Heart left ventricle (tissue), 13 donors: ENCODE data around the gene CRLF1.

Experiments used
- CTCF ChIP-seq, 12 donors: fragments of 200-600 bp; sonication (generic) in 4 of 12; IDR thresholded peaks; one replicate each; pipeline versions ENCODE4 v1.5.0 to v1.8.0; 2018 to 2022; ENCODE audit warnings: antibody characterized with exemption in 12 of 12, mild to moderate bottlenecking in 5 of 12
- POLR2A ChIP-seq, 2 donors: fragments of 450-650 bp; IDR thresholded peaks; one replicate each; pipeline ENCODE4 v1.6.1; 2017; ENCODE audit warnings: antibody characterized with exemption in 2 of 2, mild to moderate bottlenecking in 2 of 2, moderate library complexity in 2 of 2
- donor health status: ischemic (EF 13 %, LVEDD 7.1; RV severe dilation, severe dysfunction).
- donor health status: DM: no; HTN: yes; CAD: no.
- donor health status: DM: no; HTN: no; CAD: no.
- donor health status: ischemic (EF 25% LVEDD 6.9; RV normal size, moderate dysfunction).
- donor health status: ischemic (EF 25% LVEDD 5.7; RV mildly dilated, moderate dysfunction).
- donor health status: ischemic (EF 35%, LVEDD 5.7; RV mildly dilated, moderate dysfunction).
- donor health status: nonischemic (EF 11% LVEDD 7.7; RV severe dilation, severe dysfunction).
- donor health status: DM: yes; HTN: yes; CAD: no.
- donor health status: PGD.
- donor health status: ischemic (EF 29% LVEDD 5.4; RV normal size, mild dysfunction).
- donor health status: nonischemic (EF 23%, LVEDD 6.1; RV moderate dilation, normal function).

GRCh38 chr19:18562086-18562485 is 44.5 kb downstream of the CRLF1 start:
- TF ChIP-seq CTCF (IDR thresholded peaks at IDR 0.05) (no peak), POLR2A (IDR thresholded peaks at IDR 0.05) (no peak)
